ENCODE results near the gene ANO10.
"Not testable (repeated sequence)": the region's sequence is repeated elsewhere in the genome, so short reads cannot be mapped to it uniquely, and the experiment has no call there.

Gene ANO10

DNA sequence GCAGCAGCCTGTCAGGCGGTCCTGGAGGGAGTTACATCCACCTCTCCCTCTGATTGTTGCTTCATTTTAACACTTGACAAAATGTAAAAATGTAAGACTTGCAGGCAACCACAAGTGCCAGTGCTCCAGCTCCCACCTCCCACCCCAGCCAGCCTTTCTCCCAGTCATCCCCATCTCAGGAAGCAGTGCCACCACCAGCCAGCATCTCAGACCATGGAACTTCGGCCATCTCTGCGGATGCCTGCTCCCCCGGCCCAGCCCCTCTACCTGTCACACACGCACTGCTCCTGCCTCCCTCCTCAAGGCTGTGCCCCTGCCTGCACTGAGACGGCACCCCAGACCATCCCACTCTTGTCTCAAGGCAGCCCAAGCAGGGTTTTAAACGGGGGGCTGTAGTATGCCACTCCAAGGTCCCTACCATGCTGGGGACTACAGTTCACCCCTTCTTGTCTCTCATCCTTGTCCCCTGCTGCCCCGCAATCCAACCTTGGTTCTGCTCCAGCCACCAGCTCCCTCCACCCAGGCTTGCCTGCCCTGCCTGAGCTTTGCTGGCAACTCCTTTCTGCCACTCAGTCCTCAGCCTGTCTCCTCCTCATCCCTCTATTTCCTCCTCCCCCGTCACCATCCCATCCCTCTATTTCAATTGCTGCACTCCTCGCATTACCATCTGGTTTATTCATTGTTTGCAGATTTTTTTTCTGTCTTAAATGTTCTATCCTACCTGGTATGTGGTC lies 249.6 kb downstream of the ANO10 start:
- DNase-seq (ENCODE audit: low read depth), result no peak

DNA sequence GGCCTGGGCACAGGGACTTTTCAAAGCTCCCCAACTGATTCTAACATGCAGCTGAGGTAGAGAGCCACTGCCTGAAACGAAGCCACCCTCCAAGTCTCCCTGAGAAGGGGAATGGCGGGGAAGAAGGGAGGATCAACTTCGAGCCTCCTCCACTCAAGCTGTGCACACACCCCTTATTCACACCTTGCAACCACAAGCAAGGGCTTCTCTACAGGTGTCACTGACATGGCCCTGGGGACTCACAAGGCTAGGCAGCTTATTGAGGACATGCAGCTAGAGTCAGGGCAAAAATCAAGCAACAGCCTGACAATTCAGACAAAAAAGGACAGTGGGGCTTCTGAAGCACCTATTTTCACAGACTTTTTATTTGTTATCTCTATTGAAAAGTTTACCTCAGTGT lies 250.3 kb downstream of the ANO10 start:
- no peak for DNase-seq (ENCODE audit: low read depth)

DNA sequence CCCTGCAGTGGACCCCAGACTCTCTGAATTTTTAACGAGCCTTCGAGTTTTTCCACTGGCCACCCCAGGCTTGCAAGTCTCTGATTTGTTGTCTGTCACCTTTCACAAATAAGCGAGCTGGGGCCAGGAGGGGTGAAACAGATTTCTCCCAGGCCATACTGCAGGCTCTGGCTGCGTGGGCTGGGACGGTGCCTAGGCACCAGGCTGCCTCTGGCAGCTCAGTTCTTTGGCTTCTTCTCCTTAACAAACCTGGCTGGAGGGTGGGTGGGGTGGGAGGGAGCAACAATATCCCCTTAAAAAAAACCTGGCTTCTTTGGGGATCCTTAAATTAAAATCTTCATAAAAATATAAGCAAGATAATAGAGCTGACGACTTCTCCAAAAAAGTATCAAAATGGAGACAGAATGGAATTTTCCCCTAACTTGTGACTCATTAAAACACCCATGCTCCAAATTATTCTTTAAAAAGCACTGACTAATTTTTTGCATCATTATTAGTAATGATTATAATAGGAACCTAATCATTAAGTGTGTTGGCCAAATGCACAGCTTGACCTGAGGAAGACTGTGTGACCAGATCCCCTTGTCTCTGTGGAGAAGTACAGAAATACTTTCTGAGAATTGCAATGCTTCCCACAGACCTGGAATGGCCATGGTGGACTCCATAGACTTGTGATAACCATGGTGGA lies 251.4 kb downstream of the ANO10 start:
- DNase-seq (ENCODE audit: low read depth), result no peak

DNA sequence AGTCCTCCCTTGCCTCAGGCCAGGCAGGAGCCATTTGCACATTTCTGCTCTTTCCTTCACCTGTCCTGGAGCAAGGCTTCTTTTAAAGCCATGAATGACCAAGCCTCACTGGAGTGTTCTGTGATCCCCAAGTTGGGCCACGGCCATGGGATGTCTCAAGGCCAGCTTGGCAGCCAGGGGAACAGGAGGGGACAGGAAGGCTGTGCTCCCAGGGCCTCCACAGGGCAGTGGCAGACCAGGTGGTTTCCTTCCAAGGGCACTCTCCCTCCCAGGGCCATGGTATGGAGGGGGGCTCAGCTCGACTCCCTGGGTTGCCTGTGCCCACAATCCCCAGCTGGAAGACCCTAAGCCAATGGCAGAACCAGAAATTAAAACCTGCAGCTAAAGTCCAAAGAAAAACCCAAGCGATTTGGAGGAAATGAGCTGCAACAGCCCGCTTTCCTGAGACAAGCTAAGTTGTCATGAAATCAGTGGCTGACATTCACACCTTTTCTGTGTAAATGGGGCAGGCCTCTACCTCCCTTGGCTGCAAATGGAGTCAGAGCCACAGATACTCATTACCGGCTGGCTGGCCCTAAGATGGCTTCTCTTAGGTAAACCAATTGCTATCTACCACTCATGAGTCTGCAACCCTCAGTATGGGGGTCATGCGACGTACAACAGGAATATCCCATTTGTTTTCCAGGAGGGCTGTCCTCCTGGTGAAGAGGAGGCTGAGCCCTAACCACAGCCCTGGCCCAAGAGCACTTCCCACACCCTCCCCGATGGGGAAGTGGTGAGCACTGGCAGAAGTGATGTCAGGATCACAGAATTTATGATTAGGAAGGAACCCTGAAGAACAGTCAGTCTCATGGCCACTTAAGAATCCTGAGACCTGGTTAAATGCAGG lies 252.2 kb downstream of the ANO10 start:
- no peak for DNase-seq (ENCODE audit: low read depth)

DNA sequence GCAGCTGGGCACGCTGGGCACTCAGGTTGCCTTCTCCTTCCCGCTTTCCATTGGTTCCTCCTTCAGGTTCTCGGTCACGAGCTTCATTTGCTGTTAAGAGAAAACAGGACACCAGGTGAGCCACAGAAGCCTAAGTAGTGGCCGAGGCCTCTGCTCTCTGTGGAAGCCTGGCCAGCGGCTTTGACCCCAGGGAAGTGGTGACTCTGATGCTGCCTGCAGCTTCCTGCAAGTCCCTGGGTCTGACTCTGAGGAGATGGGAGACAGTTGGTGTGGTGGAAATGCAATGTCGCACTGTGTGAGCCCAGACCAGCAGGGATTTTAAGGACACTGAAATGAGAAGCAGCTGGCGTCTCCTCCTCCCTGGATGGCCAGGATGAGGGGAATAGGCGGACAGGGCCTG lies 254.9 kb downstream of the ANO10 start:
- no peak for DNase-seq (ENCODE audit: low read depth)

DNA sequence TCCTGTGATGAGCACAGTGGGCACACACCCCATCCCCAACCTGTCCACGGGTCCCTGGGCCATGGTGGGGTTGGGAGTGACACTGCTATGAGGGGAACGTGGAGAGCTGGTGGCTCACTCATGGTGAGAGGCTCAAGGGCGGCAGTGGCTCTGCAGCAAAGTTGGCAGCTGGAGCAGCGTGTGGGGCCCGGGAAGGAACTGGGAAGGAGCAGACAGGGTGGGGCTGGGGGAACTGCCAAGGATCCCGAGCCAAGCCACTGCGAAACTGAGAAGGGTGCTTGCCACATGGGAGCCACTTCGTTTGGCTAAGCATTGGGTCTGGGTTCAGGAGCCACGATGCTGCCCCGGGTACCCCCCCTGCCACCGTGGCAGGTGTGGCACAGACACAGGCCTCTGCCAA lies 255.3 kb downstream of the ANO10 start:
- no peak for DNase-seq (ENCODE audit: low read depth)

DNA sequence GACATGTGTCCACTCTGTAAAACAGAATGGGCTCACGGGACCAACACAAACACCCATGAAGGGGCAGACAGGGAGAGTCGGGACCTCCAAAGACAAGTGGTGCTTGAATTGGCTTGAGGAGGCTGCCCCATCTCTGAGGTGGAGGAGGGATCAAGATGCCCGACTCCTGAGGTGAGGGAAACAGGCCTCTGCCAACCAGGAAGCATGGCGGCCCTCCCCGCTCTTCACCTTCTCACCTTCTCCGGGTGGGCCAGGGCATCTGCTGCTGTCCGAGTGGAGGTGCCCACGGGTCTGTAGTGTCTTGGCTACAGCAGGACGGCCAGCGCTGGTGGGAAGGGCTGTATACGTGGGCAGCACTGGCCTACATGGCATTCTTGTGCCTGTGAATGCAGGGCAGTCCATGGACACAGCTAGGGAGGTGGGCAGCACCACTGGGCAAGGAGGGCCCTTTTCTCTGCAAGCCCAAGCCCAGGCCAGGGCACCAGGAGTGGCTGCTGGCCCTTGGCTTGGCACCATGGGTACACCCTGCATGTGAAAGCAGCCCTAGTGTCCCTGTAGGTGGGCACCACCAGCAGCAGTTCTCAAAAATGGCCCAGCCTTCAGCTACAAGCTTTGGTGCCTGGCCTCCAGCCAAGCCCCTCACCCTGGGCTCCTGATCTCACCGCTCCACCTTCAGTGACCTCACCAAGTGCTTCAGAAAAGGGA lies 256.1 kb downstream of the ANO10 start:
- DNase-seq (ENCODE audit: low read depth), result no peak

DNA sequence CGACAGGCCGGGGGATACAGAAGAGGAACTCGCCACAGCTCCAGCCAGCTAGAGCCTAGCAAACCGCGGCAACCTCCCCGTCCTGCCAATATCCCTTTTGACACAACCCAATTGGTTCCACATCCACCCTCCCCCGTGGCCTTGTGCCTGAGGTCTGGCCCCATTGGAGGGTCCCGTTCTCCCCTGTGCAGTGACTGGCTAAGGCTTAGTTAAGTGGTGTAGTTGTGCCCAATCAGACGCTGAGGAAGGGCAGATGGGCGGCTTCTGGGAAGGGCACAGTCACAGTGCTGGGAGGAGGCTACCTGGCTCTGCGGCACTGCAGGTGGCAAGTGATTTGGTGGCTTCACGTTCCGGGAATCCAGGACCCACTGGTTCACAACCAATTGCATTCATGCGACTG lies 256.9 kb downstream of the ANO10 start:
- DNase-seq (ENCODE audit: low read depth), result no peak

DNA sequence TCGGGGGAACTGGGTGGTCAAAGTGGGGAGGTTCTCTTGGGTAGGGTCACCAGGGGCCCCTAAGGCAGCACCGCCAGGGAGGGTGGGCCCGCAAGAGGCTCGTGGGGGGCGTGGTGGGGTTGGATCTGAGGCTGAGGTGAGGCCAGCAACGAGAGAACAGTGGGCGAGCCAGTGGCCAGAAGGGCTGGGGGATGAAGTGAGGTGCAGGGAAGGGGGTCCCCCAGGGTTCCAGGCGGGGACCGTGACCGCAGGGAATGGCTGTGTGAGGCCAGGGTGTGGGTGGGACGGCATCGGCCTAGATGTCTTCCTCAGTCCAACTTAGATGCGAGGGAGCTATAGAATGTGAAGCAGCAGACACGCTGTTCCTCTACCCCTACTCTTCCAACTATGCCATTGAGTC lies 257.3 kb downstream of the ANO10 start:
- no peak for DNase-seq (ENCODE audit: low read depth)

DNA sequence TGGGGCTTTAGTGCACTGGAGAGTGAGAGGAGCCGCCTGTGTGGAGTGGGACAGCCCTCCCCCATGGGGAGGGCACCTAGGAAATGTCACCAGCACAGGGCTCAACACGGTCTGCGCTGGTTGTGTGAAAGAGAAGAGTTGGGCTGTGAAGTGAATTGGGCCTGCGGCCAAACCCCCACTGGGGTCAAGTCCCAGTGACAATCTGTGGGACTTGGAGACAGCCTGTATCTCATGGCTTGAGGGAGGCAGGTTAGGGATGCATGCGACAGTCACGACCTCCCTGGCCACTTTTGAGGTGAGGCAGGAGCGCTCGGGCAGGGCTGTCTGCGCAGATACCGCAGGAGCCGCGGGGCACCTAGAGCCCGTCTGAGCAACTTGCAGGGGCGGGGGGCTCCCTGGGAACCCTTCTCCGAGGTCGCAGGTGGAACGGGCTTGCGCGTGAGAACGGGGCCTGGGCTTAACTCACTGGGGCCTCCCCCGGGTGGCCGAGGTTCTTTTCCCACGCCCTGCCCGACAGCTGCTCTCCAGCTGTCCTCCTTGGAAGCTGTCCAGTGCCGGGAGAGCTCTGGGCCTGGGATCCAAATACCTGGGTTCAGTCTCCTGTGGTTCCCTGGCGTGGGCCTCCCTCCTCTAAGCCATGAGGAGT lies 258.1 kb downstream of the ANO10 start:
- DNase-seq (ENCODE audit: low read depth), result no peak

DNA sequence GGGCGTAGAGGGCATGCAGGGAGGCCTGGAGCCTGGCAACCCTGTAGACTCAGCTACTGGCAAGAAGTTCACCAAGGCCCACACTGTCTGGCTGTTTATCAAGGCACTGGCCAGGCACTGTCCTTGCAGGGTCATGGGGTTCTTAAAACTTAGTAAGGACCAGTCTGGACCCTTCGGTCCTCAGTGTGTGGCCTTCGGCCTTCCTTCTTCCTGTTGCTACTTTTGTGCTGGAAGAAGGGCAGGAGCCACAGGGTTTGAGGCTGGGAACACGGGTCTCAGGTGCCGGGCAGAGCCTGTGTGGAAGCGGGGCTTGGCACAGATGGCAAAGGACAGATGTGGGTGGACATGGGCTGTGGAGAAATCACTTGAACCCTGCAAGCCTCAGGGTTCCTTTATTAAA lies 258.9 kb downstream of the ANO10 start:
- no peak for DNase-seq (ENCODE audit: low read depth)

DNA sequence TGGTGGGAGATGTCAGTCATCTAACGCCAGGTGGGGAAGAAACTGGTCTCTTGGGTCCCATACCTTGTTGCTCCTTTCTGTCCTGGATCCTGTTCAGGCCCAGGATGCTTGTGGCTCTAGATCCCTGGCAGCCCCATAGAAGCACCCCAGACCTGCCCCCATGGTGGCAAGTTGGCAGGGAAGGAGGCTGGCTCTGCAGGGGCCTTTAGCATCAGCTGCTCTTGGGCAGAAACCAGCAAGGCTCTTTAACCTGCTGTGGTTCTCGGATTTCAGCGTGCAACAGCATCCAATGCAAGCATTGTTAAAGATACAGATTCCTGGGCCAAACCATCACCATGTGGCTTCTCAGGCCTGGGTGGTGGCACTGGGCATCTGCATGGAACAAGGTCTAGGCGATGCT lies 259.6 kb downstream of the ANO10 start:
- no peak for DNase-seq (ENCODE audit: low read depth)

DNA sequence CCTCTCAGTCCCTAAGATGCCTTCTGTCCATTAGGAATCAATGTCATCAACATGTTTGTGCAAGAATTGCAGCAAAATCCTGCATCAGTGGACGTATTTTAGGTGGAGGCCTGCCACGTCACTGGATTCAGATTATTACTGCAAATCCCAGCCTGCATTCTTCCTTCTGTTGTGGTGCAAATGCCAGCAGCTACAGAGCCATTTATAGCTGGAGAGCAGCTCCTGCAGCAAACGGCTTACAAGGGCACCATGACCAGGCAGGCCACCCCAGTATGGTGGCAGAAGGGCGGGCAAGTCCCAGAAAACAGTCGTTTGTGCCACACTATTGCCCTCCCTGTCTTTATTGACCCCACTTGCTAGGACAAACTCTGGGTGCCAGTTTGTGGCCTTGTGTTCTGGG lies 260.7 kb downstream of the ANO10 start:
- no peak for DNase-seq (ENCODE audit: low read depth)

DNA sequence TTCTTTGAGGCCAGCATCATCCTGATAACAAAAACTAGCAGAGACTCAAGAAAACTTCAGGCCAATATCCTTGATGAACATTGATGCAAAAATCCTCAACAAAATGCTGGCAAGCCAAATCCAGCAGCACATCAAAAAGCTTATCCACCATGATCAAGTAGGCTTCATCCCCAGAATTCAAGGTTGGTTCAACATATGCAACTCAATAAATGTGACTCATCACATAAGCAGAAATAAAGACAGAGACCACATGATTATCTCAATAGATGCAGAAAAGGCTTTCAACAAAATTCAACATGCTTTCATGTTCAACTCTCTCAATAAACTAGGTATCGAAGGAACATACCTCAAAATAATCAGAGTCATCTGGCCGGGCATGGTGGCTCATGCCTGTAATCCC lies 265.8 kb downstream of the ANO10 start:
- DNase-seq (ENCODE audit: low read depth), result not testable (repeated sequence)

DNA sequence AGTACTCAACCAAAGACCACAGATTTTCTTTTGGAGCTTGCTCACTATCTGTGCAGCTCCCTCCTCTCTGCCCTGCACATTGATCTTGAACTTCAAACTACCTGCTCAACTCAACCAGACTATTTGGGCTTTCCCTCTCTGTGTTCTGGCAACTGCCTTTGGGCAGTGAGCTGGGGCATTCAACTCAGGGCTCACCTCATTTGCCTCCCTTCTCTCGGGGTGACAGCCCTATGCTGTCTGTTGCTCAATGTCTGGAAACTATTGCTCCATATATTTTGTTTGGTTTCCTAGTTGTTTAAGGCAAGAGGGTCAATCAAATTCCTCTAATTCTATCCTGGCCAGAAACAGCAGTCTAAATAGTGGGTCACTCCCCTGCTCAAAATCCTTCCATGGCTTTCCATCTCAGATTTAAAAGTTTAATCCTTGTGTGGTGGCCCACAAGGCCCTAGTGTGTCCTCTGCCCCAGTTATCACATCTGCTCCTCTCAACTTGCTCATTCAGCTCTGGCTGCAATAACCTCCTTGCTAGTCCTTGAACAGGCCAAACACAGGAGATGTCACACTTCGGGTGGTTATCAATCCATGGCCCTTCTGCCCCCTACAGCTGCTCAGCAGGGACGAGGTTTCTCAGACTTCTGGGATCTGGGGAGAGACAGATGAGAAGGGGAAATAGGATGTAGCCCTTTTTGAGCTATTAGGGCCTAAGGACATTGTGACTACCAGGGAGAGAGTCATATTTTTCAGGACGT lies 267.7 kb downstream of the ANO10 start:
- DNase-seq (ENCODE audit: low read depth), result no peak

DNA sequence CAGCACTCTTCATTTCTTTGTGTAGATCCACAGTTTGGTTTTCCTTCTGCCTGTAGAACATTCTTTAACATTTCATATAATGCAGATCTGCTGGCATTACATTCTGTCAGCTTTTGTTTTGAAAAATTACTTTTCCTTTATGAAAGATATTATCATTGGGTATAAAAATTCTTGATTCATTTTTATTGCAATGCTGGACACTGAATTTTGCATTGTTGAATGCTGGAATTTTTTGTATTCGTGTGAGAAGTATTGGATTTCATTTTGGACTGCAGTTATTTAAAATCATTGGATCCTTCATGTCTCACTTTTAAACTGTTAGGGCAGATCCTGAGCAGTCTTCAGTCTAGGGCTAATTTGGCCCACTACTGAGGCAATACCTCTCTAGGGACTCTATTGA lies 268.4 kb downstream of the ANO10 start:
- DNase-seq (ENCODE audit: low read depth), result no peak

DNA sequence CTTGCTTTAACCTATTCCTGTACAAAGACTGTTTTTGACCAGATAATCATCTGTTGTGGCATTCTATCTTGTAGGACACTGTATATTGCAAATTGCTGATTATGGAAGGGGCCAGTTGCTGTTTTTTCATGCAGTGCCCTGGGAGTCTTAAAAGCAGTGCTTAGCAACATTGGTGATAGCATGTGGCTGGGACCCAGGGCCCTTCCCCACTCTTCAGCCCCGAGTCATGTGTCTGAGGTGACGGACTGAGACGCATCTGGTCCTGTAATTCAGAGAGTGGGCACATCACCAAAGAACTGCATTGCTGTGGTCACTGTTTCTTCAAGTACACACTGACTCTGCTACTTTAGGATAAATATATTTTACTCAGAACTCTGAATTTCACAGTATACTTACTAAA lies 272.1 kb downstream of the ANO10 start:
- no peak for DNase-seq (ENCODE audit: low read depth)

DNA sequence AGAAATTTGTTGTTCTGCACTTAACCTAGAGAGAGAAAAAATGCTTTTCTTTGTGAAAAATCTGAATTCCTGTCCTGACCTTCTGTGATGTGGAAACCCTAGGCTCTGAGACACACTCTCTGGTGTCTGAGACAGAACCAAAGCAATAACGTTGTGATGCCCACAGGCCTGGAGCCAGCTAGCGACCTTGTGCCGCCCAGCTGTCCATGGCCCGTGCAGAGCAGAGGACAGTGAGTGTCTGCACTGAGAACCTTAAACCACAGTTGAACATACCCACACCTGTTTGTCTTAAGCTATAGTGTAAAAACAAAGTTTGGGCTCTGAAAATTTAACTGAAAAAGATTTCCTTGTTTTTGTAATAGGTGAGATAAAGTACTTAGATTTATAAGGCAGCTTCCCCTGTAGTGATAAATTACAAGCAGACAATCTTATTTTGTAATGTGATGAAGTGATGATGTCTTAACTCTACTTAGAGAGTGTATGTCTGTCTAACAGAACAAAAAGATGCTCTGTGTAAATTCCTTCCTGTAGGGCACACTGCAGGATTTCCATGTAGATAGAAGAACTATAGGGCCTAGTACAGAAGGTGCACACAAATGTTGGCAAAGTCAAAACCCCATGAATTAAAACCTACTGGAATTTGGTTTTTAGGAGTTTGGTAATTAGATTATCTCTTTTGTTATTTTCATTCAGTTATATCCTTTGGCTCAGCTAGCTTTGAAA lies 272.8 kb downstream of the ANO10 start:
- DNase-seq (ENCODE audit: low read depth), result no peak

DNA sequence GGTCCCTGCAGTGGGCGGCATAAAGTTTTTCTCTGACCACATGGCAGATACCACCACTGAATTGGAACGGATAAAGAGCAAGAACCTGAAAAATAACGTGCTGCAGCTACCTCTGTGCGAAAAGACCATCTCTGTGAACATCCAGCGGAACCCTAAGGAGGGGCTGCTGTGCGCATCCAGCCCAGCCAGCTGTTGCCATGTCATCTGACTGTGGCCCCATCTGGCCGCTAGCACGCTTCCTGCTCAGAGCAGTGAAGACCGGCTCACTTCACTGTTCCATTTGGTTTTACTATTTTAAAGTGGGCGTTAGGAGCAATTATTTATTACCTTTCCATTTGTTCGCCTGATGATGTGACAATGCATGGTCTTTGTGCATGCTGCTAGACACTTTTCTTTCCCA lies 273.5 kb downstream of the ANO10 start:
- no peak for DNase-seq (ENCODE audit: low read depth)

DNA sequence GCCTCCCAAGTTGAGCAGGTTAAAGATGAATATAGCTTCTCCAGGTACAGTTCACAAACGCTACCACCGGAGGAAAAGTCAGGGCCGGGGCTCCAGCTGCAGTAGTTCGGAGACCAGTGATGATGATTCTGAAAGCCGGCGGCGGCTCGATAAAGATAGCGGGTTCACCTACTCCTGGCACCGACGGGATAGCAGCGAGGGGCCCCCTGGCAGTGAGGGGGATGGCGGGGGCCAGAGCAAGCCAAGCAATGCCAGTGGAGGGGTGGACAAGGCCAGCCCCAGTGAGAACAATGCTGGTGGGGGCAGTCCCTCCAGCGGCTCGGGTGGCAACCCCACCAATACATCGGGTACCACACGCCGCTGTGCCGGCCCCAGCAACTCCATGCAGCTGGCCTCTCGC lies 274.0 kb downstream of the ANO10 start:
- no peak for DNase-seq (ENCODE audit: low read depth)
